GM19395 (cell line): ENCODE results near the gene CRIP1.

Source experiments
- ATAC-seq: cut with Tn5 transposase; IDR thresholded peaks from one replicate; pipeline ENCODE4 v1.9.1; 2021; ENCODE audit warnings: mild to moderate bottlenecking, moderate library complexity; ENCODE audit not compliant: unreplicated experiment

The CRIP1 gene

DNA sequence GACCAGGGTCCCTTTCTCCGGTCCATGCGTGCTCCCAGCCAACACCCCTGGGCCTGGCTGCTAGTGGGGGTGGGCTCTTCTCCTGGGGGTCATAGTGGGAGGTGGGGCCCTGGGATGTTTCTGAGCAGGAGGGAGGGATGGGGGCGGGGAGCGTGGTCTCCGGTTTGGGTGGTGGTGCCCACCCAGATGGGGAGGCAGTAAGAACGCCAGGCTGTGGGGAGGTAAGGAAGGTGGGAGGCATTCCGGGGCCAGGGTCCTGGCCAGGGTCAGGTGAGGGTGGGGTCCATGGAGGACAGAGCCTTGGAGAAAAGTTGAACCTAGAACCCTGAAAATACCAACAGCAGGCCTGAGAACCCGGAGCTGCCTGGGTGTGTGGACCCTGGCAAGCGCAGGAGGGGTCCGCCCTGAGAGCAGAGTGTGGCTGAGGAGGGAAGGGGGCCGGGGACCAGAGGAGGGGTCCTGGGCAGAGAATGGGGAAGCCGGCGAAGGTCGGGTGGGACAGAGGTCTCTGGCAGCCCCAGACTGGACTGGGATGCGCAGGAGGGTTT, 6.4 kb upstream of the CRIP1 start:
- no peak for ATAC-seq

DNA sequence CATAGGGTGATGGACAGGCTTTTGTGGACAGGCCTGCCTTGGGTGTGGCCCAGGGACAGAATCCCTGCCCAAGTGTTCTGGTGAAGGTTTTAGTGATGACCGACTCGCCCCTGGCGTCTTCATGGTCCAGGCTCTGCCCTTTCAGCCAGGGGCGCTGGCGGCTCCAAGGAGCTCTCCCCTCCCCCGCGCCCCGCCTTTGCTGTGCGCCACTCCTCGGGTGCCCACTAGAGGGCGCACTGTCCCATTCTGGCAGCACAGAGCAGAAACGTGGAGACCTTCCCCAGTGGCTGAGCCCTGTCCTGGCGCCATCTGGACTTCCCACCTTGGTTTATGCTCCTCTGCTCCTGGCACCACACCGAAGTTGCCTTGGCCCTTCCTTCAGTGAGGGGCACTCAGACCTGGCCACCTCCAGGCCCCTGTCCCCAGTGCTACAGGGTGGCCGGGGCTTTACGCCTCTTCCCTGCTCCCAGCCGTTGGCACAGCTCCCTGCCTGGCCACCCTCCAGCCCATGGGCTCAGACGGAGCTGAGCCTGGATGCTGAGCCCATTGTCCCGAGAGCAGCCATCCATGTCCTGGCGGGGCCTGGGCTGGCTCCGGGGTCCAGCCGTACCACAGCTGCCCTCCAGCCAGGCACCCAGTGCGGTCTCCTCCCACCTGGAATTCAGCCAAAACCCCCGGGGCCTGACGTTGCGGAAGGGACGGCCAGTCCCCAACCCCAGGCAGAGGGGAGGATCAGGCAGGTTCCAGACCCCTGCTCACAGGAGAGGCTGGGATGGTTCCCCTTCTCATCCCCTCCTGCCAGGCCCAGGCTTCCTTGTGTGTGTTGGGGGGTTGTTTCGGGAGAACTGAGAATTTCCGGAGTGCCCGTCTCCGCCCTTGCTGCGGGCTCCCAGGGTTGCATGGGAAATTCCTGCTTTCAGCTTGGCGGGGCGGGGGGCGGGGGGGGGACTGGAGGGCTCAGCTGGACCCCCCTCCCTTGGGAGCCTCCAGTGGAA, 5.6 kb upstream of the CRIP1 start:
- ATAC-seq, result peak; percentile 55

DNA sequence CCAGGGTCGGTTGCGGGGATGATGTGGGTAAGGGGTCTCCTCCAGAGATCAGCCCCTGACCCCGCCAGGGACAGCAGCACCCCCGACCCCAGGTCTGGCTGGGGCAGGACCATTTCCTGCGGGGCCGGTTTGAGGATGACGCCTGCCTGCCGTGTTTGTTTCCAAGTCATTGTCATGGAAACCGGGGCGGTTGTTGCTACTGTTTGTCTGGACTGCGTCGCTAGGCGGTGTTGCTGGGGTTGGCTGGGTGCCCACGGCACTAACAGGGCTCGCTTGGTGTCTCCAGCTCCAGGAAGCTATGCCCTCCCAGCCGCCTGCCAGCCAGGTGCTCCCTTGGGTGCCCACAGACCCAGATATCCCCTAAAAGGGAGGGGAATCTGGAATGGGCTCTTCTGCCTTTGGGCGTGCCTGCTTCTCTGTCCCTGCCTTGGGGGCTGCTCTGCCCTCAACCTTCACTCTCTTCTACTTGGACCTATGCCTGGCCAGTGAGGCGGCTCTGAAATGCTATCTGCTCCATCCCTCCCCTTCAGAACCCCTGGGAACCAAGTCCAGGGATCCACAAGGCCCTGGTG, 4.7 kb upstream of the CRIP1 start:
- ATAC-seq, result peak; percentile 66

DNA sequence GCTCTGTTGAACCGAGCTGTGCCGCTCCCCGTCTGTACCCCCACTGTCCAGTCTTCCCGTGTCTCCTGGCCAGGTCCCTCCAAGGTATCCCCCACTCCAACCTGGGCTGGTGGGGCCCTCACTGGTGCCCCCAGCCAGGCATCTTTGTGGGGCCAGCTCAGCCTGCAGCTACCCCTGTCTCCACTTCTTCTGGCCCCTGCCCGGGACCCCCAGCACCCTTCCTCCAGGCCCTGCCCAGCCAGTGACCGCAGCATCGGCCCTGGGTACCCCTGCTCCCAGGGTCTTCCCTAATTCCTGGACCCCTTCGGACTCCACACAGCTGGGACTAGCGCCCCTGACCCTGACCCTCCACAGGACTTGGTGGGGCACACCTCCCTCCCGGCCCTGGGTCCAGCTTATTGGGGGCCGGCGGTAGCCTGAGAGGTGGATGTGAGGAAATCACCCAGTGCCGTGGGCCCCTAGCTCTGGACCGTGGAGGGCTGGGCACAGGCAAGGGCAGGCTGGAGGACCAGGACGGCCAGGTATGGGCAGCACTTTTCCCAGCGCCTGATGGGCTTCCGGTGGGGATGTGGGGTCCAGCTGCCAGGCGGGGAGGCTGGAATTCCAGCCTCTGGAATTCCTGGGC, 4.1 kb upstream of the CRIP1 start:
- ATAC-seq, result no peak

- ATAC-seq, result no peak
Observed at GRCh38 chr14:105483300-105484068, 3.2 kb upstream of the CRIP1 start.

- no peak for ATAC-seq
Observed at GRCh38 chr14:105484069-105484996, 2.4 kb upstream of the CRIP1 start.

DNA sequence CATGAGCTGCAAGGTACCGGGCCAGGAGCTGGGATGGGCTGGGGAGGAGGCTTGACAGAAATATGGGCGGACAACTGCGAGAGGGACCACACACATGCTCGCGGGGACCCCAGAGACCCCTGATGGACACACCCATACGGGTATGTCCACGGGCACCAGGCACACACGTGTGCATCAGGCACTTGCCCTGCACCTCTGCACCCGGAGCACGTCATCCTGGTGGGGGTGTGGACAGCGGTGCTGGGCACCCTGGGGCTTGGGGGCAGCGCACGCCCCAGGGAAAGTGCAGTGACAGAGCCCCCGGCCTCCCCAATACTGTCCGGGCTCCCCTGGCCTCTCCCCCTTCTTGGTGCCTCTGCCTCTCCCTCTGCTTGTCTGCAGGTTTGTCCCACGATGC, 1.7 kb upstream of the CRIP1 start:
- no peak for ATAC-seq

DNA sequence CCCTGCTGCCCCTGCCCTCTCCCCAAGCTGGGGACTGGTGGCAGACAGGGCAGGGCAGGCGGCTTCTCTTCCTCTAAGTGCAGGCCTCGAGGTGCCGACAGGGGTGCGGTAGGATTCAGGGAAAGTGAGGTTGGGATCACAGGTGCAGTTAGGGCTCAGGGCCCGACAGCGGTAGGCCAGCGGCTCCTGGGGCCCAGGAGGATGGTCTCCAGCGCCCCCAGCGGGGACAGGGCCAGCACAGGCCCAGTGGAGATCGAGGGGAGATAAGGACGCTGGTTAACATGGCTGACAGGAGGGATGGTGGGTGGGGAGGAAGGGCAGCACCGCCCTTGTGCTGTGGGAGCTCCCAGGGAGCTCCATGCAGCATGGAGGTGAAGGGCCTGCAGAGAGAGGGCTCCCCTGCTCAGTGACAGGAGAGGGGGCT, 935 bp upstream of the CRIP1 start:
- no peak for ATAC-seq

DNA sequence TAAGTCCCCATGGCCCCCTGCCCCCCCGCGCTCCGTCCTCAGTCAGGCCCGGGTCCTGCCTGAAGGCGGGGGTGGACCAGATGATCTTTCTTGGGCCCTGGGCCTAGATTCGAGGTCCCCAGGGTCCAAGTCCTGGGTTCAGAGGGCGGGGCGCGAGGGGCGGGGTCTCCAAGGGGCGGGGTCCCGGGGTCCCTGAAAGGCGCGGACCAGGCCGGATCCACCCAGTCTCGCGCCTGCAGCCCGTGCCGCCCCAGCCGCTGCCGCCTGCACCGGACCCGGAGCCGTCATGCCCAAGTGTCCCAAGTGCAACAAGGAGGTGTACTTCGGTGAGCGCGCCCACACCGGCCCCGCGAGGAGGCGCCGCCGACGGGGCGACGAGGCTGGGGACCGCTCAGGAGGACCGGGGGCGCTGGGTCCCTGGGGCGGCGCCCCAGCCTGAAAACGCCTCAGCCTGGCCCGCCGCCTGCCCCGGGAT, 325 bp downstream of the CRIP1 start:
- ATAC-seq, result no peak

DNA sequence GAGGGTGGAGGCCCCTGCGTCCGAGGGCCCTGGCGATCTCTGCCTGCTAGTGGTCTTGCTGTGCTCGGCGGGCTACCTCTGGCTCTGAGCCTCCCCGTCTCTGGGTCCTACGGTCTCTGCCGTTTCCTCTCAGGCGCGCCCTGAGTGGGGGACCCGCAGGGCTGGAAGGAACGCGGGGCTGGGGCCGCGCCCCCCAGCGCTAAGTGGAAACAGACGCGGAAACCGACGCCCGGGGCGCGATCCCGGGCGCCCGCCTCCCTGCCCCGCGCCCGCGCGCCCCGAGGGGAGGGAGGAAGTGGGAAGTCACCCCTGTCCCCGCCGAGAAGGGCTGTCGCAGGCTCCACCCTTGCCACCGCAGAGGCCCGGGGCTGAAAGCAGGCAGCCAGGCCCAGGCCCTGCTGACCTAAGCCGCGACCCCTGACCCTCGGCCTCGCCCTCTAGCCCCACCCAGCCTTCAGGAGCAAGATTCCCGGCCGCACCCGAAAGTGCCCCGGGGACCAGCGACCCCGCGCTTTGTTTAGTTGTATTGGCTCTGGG, 831 bp downstream of the CRIP1 start:
- ATAC-seq, result no peak

- ATAC-seq, result no peak
Observed at GRCh38 chr14:105487986-105488777, 1.5 kb downstream of the CRIP1 start.

DNA sequence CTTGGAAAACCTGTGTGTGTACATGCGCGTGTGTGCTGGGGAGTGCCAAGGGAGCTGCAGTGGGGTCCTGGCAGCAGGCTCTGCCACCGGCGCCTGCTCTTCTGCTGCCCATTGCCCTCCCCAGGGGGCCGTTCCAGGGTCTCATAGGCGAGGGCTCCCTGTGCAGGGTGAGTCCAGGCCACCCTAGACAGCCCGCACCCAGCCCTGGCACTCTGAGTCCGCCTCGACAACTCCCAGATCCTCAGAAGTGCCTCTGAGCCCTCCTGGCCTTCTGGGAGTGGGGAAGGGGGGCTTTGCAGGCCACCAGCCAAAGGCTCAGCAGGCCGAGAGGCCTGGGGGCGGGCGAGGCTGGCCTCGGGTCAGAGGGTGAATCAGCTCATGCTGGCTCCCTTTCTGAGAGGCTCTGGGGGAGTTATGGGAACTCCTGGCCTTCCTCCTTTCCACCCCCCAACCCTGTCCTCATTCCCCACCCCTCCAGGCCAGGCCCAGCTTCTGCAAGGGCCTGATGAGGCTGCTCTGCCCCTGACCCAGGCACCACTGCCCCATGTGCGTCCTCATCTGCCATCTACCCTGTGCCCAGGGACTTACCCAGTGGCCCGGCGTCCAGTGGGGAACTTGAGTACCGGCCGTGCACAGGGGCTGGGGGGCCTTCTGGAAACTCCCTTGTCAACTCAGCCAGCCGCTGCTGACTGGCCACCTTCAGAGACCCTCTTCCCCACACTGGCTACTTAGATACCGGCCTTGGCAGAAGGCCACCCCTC, 2.3 kb downstream of the CRIP1 start:
- ATAC-seq, result no peak

GRCh38 chr14:105489542-105490266, 3.0 kb downstream of the CRIP1 start:
- ATAC-seq, result no peak

GRCh38 chr14:105490267-105490571, 3.5 kb downstream of the CRIP1 start:
- ATAC-seq, result no peak

DNA sequence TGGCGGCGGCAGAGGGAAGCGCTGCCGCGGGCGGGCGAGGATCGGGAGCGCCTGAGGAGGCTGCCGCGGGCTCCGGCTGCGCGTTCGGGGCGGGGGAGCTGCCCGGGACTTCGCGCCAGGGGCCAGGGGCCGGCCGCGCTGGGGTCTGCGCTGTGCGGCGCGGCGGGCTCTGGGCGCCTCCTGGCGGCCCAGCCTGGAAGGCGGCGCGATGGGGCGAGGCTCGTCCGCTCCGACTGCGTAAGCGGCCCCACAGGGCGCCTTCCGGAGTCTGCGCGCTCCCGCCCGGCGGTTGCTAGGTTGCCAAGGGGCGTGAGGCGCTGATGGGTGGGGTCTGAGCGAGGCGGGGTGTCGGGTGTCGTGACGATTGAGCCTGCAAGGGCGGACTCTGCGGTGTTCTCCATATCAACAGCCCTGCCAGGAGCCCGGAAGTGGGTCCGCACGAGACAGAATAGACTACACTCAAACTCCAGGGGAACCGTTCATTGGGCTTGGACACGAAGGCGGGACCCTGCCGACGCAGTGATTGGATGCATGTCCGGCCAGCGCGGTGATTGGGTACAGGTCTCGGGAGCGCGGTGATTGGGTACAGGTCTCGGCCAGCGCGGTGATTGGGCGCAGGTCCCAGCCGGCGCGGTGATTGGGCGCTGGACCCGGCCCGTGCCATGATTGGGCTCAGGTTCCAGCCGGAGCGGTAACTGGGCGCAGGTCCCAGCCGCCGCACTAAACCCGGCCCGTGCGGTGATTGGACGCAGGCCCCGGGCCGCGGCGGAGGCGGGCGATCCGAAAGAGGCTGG, 4.1 kb downstream of the CRIP1 start, which contains the start of gene TEDC1:
Gene TEDC1 (plus strand): TSS at position 675 of the 794 bp plus-strand sequence. CDS start 130 bp downstream, outside the sequence.
- ATAC-seq, result peak; percentile 79

GRCh38 chr14:105491366-105491973, 4.8 kb downstream of the CRIP1 start:
- ATAC-seq, result no peak
